ENCODE results near the gene EMSY. TPM values are rescaled to one million over a fixed set of nuclear protein-coding genes. Genes with fewer than 3 reads are reported as not detected.

The EMSY gene
- total RNA-seq, 6 experiments from 2014 or later, result 12.3 to 17.5 (median 15.2) TPM

DNA sequence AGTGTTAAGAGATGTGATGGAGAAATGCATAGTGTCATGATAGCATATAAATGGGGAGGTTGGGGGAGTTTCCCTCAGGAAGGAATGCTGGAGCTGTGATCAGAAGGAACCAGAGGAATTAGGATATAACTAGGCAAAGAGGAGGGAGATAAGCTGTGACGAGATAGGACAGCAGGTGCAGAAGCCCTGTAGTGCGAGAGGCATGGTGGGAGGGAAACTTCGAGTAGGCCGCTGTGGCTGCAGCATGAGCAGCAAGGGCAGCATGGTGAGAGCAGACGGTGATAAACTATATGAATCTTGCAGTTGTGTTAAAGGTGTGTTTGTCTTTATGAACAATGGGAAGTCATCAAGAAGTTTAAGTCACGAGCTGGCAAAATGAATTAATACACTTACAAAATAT is 109.9 kb downstream of the EMSY start:
- Mint-ChIP-seq H3K9me3 (peaks cover 5% of the 10 kb centered on the region; the same call in 1 of the 2 replicates), H3K27ac (no peak overlapping the region), H3K4me3 (no peak overlapping the region), H3K27me3 (ENCODE audit: insufficient read depth) (no peaks in the 10 kb centered on the region; the same call in 1 of the 2 replicates), H3K36me3 (ENCODE audit: low read depth) (peaks cover 5% of the 10 kb centered on the region; the same call in 1 of the 2 replicates), H3K4me1 (ENCODE audit: low read depth) (peaks cover 22% of the 10 kb centered on the region)
- TF ChIP-seq, protein P1, sequence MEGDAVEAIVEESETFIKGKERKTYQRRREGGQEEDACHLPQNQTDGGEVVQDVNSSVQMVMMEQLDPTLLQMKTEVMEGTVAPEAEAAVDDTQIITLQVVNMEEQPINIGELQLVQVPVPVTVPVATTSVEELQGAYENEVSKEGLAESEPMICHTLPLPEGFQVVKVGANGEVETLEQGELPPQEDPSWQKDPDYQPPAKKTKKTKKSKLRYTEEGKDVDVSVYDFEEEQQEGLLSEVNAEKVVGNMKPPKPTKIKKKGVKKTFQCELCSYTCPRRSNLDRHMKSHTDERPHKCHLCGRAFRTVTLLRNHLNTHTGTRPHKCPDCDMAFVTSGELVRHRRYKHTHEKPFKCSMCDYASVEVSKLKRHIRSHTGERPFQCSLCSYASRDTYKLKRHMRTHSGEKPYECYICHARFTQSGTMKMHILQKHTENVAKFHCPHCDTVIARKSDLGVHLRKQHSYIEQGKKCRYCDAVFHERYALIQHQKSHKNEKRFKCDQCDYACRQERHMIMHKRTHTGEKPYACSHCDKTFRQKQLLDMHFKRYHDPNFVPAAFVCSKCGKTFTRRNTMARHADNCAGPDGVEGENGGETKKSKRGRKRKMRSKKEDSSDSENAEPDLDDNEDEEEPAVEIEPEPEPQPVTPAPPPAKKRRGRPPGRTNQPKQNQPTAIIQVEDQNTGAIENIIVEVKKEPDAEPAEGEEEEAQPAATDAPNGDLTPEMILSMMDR (IDR thresholded peaks at IDR 0.05), result no peak
- DNase-seq, result no peak

GRCh38 chr11:76557466-76557865 is 112.6 kb downstream of the EMSY start:
- Mint-ChIP-seq H3K27me3 (ENCODE audit: insufficient read depth) (peaks cover 4% of the 10 kb centered on the region), H3K4me1 (ENCODE audit: low read depth) (peaks cover 37% of the 10 kb centered on the region), H3K36me3 (ENCODE audit: low read depth) (peaks cover 5% of the 10 kb centered on the region; the same call in 1 of the 2 replicates), H3K27ac (no peak overlapping the region), H3K9me3 (peaks cover 5% of the 10 kb centered on the region; the same call in 1 of the 2 replicates), H3K4me3 (no peak overlapping the region)
- DNase-seq, result no peak
- TF ChIP-seq, protein P1 (IDR thresholded peaks at IDR 0.05), result no peak

DNA sequence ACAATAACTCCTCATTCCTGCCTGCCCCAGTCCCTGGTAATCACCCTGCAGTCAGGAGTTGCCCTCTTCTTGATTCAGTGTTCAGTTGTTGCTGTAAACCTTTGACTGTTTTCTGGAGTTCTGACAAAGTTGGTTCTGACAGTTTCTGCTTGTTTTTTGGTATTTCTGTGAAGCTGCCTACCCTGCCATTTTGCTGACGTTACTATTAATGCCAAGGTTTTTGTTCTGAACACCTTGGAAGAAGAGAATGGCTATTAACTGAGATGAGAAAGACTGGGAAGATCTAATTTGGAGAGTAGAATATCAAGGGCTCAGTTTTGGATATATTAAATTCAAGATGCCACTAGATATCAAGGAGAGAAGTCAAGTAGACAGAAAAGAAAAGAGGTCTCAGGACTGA is 113.7 kb downstream of the EMSY start:
- no peak overlapping the region for H3K27ac Mint-ChIP-seq

GRCh38 chr11:76558891-76559290 is 114.1 kb downstream of the EMSY start:
- TF ChIP-seq, protein P1 (IDR thresholded peaks at IDR 0.05), result no peak
- Mint-ChIP-seq H3K4me1 (ENCODE audit: low read depth) (peaks cover 32% of the 10 kb centered on the region), H3K9me3 (peaks cover 5% of the 10 kb centered on the region; the same call in 1 of the 2 replicates), H3K27ac (no peak overlapping the region), H3K27me3 (ENCODE audit: insufficient read depth) (peaks cover 4% of the 10 kb centered on the region), H3K36me3 (ENCODE audit: low read depth) (peaks cover 5% of the 10 kb centered on the region; the same call in 1 of the 2 replicates), H3K4me3 (no peak overlapping the region)
- DNase-seq, result no peak

More for the DNA sequence above, 113.7 kb downstream of the EMSY start:
- DNase-seq, result no peak
- Mint-ChIP-seq H3K9me3 (peaks cover 5% of the 10 kb centered on the region; the same call in 1 of the 2 replicates), H3K4me1 (ENCODE audit: low read depth) (peaks cover 36% of the 10 kb centered on the region), H3K27me3 (ENCODE audit: insufficient read depth) (peaks cover 4% of the 10 kb centered on the region), H3K36me3 (ENCODE audit: low read depth) (peaks cover 5% of the 10 kb centered on the region; the same call in 1 of the 2 replicates), H3K4me3 (no peak overlapping the region)
- TF ChIP-seq, protein P1 (IDR thresholded peaks at IDR 0.05), result no peak

DNA sequence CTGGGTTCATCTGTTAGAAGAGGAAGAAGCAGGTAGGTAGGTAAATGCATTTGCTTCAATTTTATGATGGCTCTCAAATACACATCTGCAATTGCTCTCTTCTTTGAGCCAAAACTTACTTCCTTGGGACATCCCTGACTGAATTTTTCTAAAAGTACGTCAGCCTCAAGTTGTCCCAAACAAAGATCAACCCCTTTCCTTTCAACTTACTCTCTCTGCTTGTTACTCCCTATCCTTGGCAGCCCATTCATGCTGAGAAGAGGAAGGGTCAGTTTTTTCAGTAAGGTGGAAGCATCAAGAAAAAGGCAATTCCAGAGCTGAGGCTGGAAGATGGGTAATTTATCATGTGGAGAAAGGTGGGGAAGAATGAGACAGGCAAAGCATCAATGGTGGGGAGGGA is 114.5 kb downstream of the EMSY start:
- TF ChIP-seq, protein P1 (IDR thresholded peaks at IDR 0.05), result no peak
- no peak for DNase-seq
- Mint-ChIP-seq H3K4me1 (ENCODE audit: low read depth) (peaks cover 31% of the 10 kb centered on the region), H3K4me3 (no peak overlapping the region), H3K27ac (no peak overlapping the region), H3K36me3 (ENCODE audit: low read depth) (peaks cover 5% of the 10 kb centered on the region; the same call in 1 of the 2 replicates), H3K27me3 (ENCODE audit: insufficient read depth) (peaks cover 4% of the 10 kb centered on the region), H3K9me3 (peaks cover 5% of the 10 kb centered on the region; the same call in 1 of the 2 replicates)

All from HFFc6 (cell line).